ENCODE results near the gene EPHA2. TPM values are rescaled to one million over a fixed set of nuclear protein-coding genes. Genes with fewer than 3 reads are reported as not detected.

The EPHA2 gene
- total and polyA plus RNA-seq, 2 experiments from 2014 or later: 7.5 to 51.2 TPM

- Histone ChIP-seq H4K20me1 (replicated peaks; ENCODE audit: insufficient read depth) (no peaks in the 10 kb centered on the region), H3K4me1 (ENCODE audit: insufficient read depth) (no peaks in the 10 kb centered on the region), H3K27ac (ENCODE audit: low read depth) (no peak overlapping the region), H3K79me2 (replicated peaks; ENCODE audit: insufficient read depth) (no peaks in the 10 kb centered on the region), H3F3A (replicated peaks; ENCODE audit: low read depth) (no peaks in the 10 kb centered on the region), H3K9me2 (ENCODE audit: insufficient read depth) (no peaks in the 10 kb centered on the region), H3K4me2 (no peak overlapping the region), H2AFZ (no peak overlapping the region), H3K4me3 (no peak overlapping the region), H3K36me3 (ENCODE audit: insufficient read depth) (no peaks in the 10 kb centered on the region), H3K27me3 (ENCODE audit: insufficient read depth) (no peaks in the 10 kb centered on the region)
- Mint-ChIP-seq H3K4me3 (no peak overlapping the region), H3K36me3 (ENCODE audit: low read depth) (no peaks in the 10 kb centered on the region), H3K27me3 (ENCODE audit: insufficient read depth, low read depth, poor library complexity) (no peaks in the 10 kb centered on the region), H3K27ac (no peak overlapping the region; the same call in 1 of the 2 replicates), H3K4me1 (peaks cover 7% of the 10 kb centered on the region), H3K9me3 (no peaks in the 10 kb centered on the region)
- DNase-seq (ENCODE audit: low spot score): no peak
- TF ChIP-seq ZNF331 (CRISPR knock-in tag; IDR thresholded peaks at IDR 0.05; ENCODE audit: low read depth) (no peak), JUNB (IDR thresholded peaks at IDR 0.05; ENCODE audit: unreplicated experiment) (no peak), ZNF114 (CRISPR knock-in tag; IDR thresholded peaks at IDR 0.05) (no peak), EZH2 (IDR thresholded peaks at IDR 0.05; ENCODE audit: low read depth, unreplicated experiment) (no peak), POLR2AphosphoS5 (IDR thresholded peaks at IDR 0.05; ENCODE audit: low read depth) (no peak), STAT1 (IDR thresholded peaks at IDR 0.05; ENCODE audit: unreplicated experiment) (no peak), CREB1 (CRISPR knock-in tag; IDR thresholded peaks at IDR 0.05; ENCODE audit: low read depth) (no peak), REST (IDR thresholded peaks at IDR 0.05; ENCODE audit: unreplicated experiment) (no peak), ZNF462 (CRISPR knock-in tag; IDR thresholded peaks at IDR 0.05) (no peak), EZH2phosphoT487 (IDR thresholded peaks at IDR 0.05; ENCODE audit: unreplicated experiment) (no peak), NANOG (IDR thresholded peaks at IDR 0.05; ENCODE audit: borderline replicate concordance) (no peak)
- TF ChIP-seq, protein P1, sequence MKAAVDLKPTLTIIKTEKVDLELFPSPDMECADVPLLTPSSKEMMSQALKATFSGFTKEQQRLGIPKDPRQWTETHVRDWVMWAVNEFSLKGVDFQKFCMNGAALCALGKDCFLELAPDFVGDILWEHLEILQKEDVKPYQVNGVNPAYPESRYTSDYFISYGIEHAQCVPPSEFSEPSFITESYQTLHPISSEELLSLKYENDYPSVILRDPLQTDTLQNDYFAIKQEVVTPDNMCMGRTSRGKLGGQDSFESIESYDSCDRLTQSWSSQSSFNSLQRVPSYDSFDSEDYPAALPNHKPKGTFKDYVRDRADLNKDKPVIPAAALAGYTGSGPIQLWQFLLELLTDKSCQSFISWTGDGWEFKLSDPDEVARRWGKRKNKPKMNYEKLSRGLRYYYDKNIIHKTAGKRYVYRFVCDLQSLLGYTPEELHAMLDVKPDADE (IDR thresholded peaks at IDR 0.05): no peak
- TF ChIP-seq, protein P2, sequence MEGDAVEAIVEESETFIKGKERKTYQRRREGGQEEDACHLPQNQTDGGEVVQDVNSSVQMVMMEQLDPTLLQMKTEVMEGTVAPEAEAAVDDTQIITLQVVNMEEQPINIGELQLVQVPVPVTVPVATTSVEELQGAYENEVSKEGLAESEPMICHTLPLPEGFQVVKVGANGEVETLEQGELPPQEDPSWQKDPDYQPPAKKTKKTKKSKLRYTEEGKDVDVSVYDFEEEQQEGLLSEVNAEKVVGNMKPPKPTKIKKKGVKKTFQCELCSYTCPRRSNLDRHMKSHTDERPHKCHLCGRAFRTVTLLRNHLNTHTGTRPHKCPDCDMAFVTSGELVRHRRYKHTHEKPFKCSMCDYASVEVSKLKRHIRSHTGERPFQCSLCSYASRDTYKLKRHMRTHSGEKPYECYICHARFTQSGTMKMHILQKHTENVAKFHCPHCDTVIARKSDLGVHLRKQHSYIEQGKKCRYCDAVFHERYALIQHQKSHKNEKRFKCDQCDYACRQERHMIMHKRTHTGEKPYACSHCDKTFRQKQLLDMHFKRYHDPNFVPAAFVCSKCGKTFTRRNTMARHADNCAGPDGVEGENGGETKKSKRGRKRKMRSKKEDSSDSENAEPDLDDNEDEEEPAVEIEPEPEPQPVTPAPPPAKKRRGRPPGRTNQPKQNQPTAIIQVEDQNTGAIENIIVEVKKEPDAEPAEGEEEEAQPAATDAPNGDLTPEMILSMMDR (conservative IDR thresholded peaks at IDR 0.05; ENCODE audit: low read depth in 2 of 2): no peak
- no peak for ATAC-seq
These were observed 66.9 kb downstream of the EPHA2 start for GRCh38 chr1:16088996-16089395.

Measured in GM23338 (cell line).